Vagina (tissue), 2 donors: ENCODE results near the gene OIT3.

Experiments used
- POLR2AphosphoS5 ChIP-seq, 2 donors: sonication (generic); formaldehyde crosslinking; IDR thresholded peaks; one replicate each; pipeline ENCODE4 v1.9.0; 2017; ENCODE audit warnings: antibody characterized with exemption in 2 of 2, mild to moderate bottlenecking in 2 of 2, low read depth in 1 of 2; ENCODE audit not compliant: insufficient read depth in 1 of 2
- TF ChIP-seq, protein P1 (sequence below), 3 experiments: fragments of 450-650 bp in 2 of 3; fragments of 200-600 bp in 1 of 3; sonication (generic) in 1 of 3; IDR thresholded peaks; one replicate each; pipeline ENCODE4 v1.5.1; 2017 to 2019; ENCODE audit warnings: antibody characterized with exemption in 3 of 3, mild to moderate bottlenecking in 2 of 3, moderate library complexity in 2 of 3

DNA sequence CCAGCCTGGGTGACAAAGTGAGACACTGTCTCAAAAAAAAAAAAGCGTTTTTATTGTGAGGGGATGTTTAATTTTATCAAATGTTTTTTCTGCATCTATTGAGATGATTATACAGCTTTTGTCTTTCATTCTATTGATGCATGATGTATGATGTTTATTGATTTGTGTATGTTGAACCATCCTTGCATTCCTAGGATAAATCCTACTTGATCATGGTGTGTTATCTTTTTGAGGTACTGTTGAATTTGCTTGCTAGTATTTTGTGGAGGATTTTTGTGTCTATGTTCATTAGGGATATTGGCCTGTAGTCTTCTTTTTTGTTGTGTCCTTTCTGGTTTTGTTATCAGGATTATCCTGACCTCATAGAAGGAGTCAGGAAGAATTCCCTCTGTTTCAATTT is 83.3 kb downstream of the OIT3 start:
- TF ChIP-seq, protein P1, sequence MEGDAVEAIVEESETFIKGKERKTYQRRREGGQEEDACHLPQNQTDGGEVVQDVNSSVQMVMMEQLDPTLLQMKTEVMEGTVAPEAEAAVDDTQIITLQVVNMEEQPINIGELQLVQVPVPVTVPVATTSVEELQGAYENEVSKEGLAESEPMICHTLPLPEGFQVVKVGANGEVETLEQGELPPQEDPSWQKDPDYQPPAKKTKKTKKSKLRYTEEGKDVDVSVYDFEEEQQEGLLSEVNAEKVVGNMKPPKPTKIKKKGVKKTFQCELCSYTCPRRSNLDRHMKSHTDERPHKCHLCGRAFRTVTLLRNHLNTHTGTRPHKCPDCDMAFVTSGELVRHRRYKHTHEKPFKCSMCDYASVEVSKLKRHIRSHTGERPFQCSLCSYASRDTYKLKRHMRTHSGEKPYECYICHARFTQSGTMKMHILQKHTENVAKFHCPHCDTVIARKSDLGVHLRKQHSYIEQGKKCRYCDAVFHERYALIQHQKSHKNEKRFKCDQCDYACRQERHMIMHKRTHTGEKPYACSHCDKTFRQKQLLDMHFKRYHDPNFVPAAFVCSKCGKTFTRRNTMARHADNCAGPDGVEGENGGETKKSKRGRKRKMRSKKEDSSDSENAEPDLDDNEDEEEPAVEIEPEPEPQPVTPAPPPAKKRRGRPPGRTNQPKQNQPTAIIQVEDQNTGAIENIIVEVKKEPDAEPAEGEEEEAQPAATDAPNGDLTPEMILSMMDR (IDR thresholded peaks at IDR 0.05), result no peak
- TF ChIP-seq POLR2AphosphoS5 (IDR thresholded peaks at IDR 0.05; ENCODE audit: insufficient read depth in 1 of 2, low read depth in 1 of 2), result no peak
